HepG2 (cell line): ENCODE data around the gene NPBWR2. TPM values are rescaled to one million over a fixed set of nuclear protein-coding genes. Genes with fewer than 3 reads are reported as not detected.

Experiments used
- FOXM1 ChIP-seq: sonication (generic); formaldehyde crosslinking; IDR thresholded peaks from 2 replicates; pipeline ENCODE4 v1.5.0; 2020; ENCODE audit warnings: missing genetic modification reagents
- IRX3 ChIP-seq: sonication (generic); formaldehyde crosslinking; IDR thresholded peaks from 2 replicates; pipeline ENCODE4 v1.8.1; 2023; ENCODE audit warnings: mild to moderate bottlenecking, low read depth, missing genetic modification reagents, borderline replicate concordance
- PBX2 ChIP-seq: IDR thresholded peaks from 2 replicates; pipeline ENCODE4 v1.6.1; 2016; ENCODE audit warnings: control low read depth
- SP140L ChIP-seq: sonication (generic); formaldehyde crosslinking; IDR thresholded peaks from 2 replicates; pipeline ENCODE4 v1.4.0; 2020; ENCODE audit warnings: missing genetic modification reagents, borderline replicate concordance
- U2AF2 ChIP-seq: fragments of 200-400 bp; formaldehyde crosslinking; IDR thresholded peaks from 2 replicates; pipeline ENCODE4 v1.6.1; 2017; ENCODE audit warnings: low read depth, mild to moderate bottlenecking, low read length
- ZNF263 ChIP-seq: sonication (generic); formaldehyde crosslinking; IDR thresholded peaks from 2 replicates; pipeline ENCODE4 v1.4.0; 2020; ENCODE audit warnings: missing genetic modification reagents
- ZNF552 ChIP-seq: sonication (generic); formaldehyde crosslinking; IDR thresholded peaks from 2 replicates; pipeline ENCODE4 v1.9.0; 2022; ENCODE audit warnings: missing genetic modification reagents, mild to moderate bottlenecking, borderline replicate concordance
- ZNF607 ChIP-seq: sonication (generic); formaldehyde crosslinking; IDR thresholded peaks from 2 replicates; pipeline ENCODE4 v1.5.1; 2020; ENCODE audit warnings: missing genetic modification reagents, mild to moderate bottlenecking, borderline replicate concordance
- polyA plus RNA-seq, 8 experiments: library from polyadenylated mRNA; depleted of rRNA in 3 of 8; stranded (reverse) in 7 of 8; unstranded in 1 of 8; fragments of >200 nt; fragmentation: Illumina TruSeq in 4 of 8; extraction: Trizol in 4 of 8; gene quantifications; 2 replicates each; pipeline versions ENCODE4 v1.2.1 to v1.2.3, GENCODE V29; 2011 to 2016; ENCODE audit warnings: low read depth in 4 of 8, missing spikeins in 1 of 8, mixed read lengths in 1 of 8; ENCODE audit not compliant: insufficient read depth in 1 of 8
- total RNA-seq, 5 experiments: library from RNA; depleted of rRNA; stranded (reverse); fragments of >200 nt; fragmentation: Illumina TruSeq; extraction: Trizol; gene quantifications; 2 replicates each; pipeline ENCODE4 v1.2.3, GENCODE V29; 2016; ENCODE audit warnings: low read depth in 1 of 5
- TF ChIP-seq, protein P1 (sequence below): sonication (generic); formaldehyde crosslinking; IDR thresholded peaks from 2 replicates; pipeline ENCODE4 v1.5.0; 2020; ENCODE audit warnings: missing genetic modification reagents
- TF ChIP-seq, protein P2 (sequence below): sonication (generic); formaldehyde crosslinking; IDR thresholded peaks from 2 replicates; pipeline ENCODE4 v1.4.0; 2020; ENCODE audit warnings: missing genetic modification reagents, borderline replicate concordance
- TF ChIP-seq, protein P3 (sequence below): sonication (generic); formaldehyde crosslinking; IDR thresholded peaks from one replicate; pipeline ENCODE4 v1.5.1; 2020; ENCODE audit warnings: mild to moderate bottlenecking, missing genetic modification reagents; ENCODE audit errors: not compliant biosample characterization
- TF ChIP-seq, protein P4 (sequence below): IDR thresholded peaks from 2 replicates; pipeline ENCODE4 v1.6.1; 2016
- TF ChIP-seq, protein P5 (sequence below): sonication (generic); formaldehyde crosslinking; IDR thresholded peaks from 2 replicates; pipeline ENCODE4 v1.5.1; 2020; ENCODE audit warnings: mild to moderate bottlenecking, missing genetic modification reagents, moderate library complexity

The NPBWR2 gene
- total and polyA plus RNA-seq, 2 of the 13 experiments (the other 11 are each of a cell fraction or from before 2014, with no cell fraction given) = not detected

DNA sequence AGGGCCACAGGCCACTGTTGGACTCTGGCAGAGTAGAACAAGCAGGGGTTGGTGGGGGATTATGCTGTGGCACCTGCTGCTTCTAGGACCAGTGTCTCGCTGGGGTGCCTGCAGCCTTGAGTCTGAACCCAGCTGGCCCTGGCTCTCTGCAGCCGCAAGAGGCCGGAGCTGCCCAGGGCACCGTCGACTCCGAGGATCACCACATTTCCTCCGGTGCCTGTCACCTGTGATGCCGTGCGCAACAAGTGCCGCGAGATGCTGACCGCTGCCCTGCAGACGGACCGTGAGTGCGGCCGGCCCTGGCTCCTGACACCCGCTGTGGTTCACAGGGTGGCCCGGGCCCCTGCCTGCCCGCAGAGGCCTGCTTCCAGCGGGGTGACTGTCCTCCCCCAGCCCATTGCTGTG lies 38.2 kb downstream of the NPBWR2 start (continued):
- TF ChIP-seq ZNF552 (peak; percentile 63; the same call in 1 of the 2 replicates), U2AF2 (no peak), FOXM1 (0 out of 2 replicates have a peak, but pooled peaks have one; percentile 29), PBX2 (CRISPR knock-in tag) (peak; percentile 19; the same call in 1 of the 2 replicates), IRX3 (CRISPR knock-in tag) (no peak), ZNF607 (CRISPR knock-in tag) (no peak), ZNF263 (CRISPR knock-in tag) (0 out of 2 replicates have a peak, but pooled peaks have one; percentile 2), SP140L (no peak)
- TF ChIP-seq, protein P1, sequence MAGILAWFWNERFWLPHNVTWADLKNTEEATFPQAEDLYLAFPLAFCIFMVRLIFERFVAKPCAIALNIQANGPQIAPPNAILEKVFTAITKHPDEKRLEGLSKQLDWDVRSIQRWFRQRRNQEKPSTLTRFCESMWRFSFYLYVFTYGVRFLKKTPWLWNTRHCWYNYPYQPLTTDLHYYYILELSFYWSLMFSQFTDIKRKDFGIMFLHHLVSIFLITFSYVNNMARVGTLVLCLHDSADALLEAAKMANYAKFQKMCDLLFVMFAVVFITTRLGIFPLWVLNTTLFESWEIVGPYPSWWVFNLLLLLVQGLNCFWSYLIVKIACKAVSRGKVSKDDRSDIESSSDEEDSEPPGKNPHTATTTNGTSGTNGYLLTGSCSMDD (CRISPR knock-in tag) = peak; percentile 67; the same call in 1 of the 2 replicates
- TF ChIP-seq, protein P2, sequence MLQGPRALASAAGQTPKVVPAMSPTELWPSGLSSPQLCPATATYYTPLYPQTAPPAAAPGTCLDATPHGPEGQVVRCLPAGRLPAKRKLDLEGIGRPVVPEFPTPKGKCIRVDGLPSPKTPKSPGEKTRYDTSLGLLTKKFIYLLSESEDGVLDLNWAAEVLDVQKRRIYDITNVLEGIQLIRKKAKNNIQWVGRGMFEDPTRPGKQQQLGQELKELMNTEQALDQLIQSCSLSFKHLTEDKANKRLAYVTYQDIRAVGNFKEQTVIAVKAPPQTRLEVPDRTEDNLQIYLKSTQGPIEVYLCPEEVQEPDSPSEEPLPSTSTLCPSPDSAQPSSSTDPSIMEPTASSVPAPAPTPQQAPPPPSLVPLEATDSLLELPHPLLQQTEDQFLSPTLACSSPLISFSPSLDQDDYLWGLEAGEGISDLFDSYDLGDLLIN = 0 out of 2 replicates have a peak, but pooled peaks have one; percentile 22
- TF ChIP-seq, protein P3, sequence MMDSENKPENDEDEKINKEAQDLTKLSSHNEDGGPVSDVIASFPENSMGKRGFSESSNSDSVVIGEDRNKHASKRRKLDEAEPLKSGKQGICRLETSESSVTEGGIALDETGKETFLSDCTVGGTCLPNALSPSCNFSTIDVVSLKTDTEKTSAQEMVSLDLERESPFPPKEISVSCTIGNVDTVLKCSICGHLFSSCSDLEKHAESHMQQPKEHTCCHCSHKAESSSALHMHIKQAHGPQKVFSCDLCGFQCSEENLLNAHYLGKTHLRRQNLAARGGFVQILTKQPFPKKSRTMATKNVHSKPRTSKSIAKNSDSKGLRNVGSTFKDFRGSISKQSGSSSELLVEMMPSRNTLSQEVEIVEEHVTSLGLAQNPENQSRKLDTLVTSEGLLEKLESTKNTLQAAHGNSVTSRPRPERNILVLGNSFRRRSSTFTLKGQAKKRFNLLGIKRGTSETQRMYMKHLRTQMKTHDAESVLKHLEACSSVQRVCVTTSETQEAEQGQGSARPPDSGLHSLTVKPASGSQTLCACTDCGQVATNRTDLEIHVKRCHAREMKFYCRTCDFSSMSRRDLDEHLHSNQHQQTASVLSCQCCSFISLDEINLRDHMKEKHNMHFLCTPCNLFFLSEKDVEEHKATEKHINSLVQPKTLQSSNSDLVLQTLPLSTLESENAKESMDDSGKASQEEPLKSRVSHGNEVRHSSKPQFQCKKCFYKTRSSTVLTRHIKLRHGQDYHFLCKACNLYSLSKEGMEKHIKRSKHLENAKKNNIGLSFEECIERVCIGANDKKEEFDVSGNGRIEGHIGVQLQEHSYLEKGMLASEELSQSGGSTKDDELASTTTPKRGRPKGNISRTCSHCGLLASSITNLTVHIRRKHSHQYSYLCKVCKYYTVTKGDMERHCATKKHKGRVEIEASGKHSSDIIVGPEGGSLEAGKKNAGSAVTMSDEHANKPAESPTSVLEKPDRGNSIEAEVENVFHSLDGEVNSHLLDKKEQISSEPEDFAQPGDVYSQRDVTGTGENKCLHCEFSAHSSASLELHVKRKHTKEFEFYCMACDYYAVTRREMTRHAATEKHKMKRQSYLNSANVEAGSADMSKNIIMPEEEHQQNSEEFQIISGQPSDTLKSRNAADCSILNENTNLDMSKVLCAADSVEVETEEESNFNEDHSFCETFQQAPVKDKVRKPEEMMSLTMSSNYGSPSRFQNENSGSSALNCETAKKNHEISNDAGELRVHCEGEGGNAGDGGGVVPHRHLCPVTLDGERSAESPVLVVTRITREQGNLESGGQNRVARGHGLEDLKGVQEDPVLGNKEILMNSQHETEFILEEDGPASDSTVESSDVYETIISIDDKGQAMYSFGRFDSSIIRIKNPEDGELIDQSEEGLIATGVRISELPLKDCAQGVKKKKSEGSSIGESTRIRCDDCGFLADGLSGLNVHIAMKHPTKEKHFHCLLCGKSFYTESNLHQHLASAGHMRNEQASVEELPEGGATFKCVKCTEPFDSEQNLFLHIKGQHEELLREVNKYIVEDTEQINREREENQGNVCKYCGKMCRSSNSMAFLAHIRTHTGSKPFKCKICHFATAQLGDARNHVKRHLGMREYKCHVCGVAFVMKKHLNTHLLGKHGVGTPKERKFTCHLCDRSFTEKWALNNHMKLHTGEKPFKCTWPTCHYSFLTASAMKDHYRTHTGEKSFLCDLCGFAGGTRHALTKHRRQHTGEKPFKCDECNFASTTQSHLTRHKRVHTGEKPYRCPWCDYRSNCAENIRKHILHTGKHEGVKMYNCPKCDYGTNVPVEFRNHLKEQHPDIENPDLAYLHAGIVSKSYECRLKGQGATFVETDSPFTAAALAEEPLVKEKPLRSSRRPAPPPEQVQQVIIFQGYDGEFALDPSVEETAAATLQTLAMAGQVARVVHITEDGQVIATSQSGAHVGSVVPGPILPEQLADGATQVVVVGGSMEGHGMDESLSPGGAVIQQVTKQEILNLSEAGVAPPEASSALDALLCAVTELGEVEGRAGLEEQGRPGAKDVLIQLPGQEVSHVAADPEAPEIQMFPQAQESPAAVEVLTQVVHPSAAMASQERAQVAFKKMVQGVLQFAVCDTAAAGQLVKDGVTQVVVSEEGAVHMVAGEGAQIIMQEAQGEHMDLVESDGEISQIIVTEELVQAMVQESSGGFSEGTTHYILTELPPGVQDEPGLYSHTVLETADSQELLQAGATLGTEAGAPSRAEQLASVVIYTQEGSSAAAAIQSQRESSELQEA (CRISPR knock-in tag) = peak; percentile 19
- TF ChIP-seq, protein P4, sequence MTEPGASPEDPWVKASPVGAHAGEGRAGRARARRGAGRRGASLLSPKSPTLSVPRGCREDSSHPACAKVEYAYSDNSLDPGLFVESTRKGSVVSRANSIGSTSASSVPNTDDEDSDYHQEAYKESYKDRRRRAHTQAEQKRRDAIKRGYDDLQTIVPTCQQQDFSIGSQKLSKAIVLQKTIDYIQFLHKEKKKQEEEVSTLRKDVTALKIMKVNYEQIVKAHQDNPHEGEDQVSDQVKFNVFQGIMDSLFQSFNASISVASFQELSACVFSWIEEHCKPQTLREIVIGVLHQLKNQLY (CRISPR knock-in tag) = no peak
- TF ChIP-seq, protein P5, sequence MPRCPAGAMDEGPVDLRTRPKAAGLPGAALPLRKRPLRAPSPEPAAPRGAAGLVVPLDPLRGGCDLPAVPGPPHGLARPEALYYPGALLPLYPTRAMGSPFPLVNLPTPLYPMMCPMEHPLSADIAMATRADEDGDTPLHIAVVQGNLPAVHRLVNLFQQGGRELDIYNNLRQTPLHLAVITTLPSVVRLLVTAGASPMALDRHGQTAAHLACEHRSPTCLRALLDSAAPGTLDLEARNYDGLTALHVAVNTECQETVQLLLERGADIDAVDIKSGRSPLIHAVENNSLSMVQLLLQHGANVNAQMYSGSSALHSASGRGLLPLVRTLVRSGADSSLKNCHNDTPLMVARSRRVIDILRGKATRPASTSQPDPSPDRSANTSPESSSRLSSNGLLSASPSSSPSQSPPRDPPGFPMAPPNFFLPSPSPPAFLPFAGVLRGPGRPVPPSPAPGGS = peak; percentile 15; the same call in 1 of the 2 replicates
